GM23338 (cell line): ENCODE results near the gene LYZL6. TPM values are rescaled to one million over a fixed set of nuclear protein-coding genes. Genes with fewer than 3 reads are reported as not detected.

Source experiments
- ATAC-seq: fragments of 200-7000 bp; cut with Tn5 transposase; 3 replicates; pipeline ENCODE4 v1.9.1; 2020
- DNase-seq: peaks from one replicate; pipeline ENCODE4 v3.0.0-alpha.2; 2015; ENCODE audit warnings: low spot score
- H2AFZ ChIP-seq: fragments of 200-600 bp; sonication (generic); 2 replicates; pipeline ENCODE4 v1.8.0; 2016; ENCODE audit warnings: antibody characterized with exemption, mild to moderate bottlenecking, moderate library complexity
- H3F3A ChIP-seq: fragments of 200-600 bp; sonication (generic); replicated peaks from 2 replicates; pipeline ENCODE4 v1.8.0; 2017; ENCODE audit warnings: antibody characterized with exemption, mixed run types, low read depth
- H3K27ac ChIP-seq: fragments of 200-600 bp; sonication (generic); 2 replicates; pipeline ENCODE4 v1.6.1; 2016; ENCODE audit warnings: low read depth
- H3K27me3 ChIP-seq: fragments of 200-600 bp; sonication (generic); 2 replicates; pipeline ENCODE4 v1.8.0; 2016; ENCODE audit warnings: mild to moderate bottlenecking, mixed run types, moderate library complexity; ENCODE audit not compliant: insufficient read depth
- H3K36me3 ChIP-seq: fragments of 200-600 bp; sonication (generic); 2 replicates; pipeline ENCODE4 v1.8.0; 2016; ENCODE audit warnings: mild to moderate bottlenecking; ENCODE audit not compliant: insufficient read depth
- H3K4me1 ChIP-seq: fragments of 200-600 bp; sonication (generic); 2 replicates; pipeline ENCODE4 v1.8.0; 2016; ENCODE audit warnings: mild to moderate bottlenecking, moderate library complexity; ENCODE audit not compliant: insufficient read depth
- H3K4me2 ChIP-seq: fragments of 200-600 bp; sonication (generic); 2 replicates; pipeline ENCODE4 v1.7.1; 2017; ENCODE audit warnings: mixed run types
- H3K4me3 ChIP-seq: fragments of 200-600 bp; sonication (generic); 2 replicates; pipeline ENCODE4 v1.6.1; 2016; ENCODE audit warnings: mixed run types
- H3K79me2 ChIP-seq: fragments of 200-600 bp; sonication (generic); replicated peaks from 2 replicates; pipeline ENCODE4 v1.8.0; 2017; ENCODE audit warnings: mild to moderate bottlenecking; ENCODE audit not compliant: insufficient read depth
- H3K9me2 ChIP-seq: fragments of 200-600 bp; sonication (generic); 2 replicates; pipeline ENCODE4 v1.8.0; 2017; ENCODE audit not compliant: insufficient read depth
- H4K20me1 ChIP-seq: fragments of 200-600 bp; sonication (generic); replicated peaks from 2 replicates; pipeline ENCODE4 v1.8.0; 2017; ENCODE audit warnings: mild to moderate bottlenecking; ENCODE audit not compliant: insufficient read depth
- H3K27ac Mint-ChIP-seq: 2 replicates; pipeline ENCODE4 v1.8.0; 2020; ENCODE audit warnings: inconsistent platforms, mild to moderate bottlenecking, moderate library complexity, mixed read lengths
- H3K27me3 Mint-ChIP-seq: 3 replicates; pipeline ENCODE4 v1.8.0; 2022; ENCODE audit warnings: low read depth, mild to moderate bottlenecking, moderate library complexity, mixed read lengths, inconsistent platforms; ENCODE audit not compliant: insufficient read depth, poor library complexity
- H3K36me3 Mint-ChIP-seq: 3 replicates; pipeline ENCODE4 v1.8.0; 2021; ENCODE audit warnings: low read depth, mild to moderate bottlenecking, inconsistent platforms, moderate library complexity, mixed read lengths
- H3K4me1 Mint-ChIP-seq: 3 replicates; pipeline ENCODE4 v1.8.0; 2020; ENCODE audit warnings: mild to moderate bottlenecking, inconsistent platforms, mixed read lengths
- H3K4me3 Mint-ChIP-seq: 3 replicates; pipeline ENCODE4 v1.8.0; 2021; ENCODE audit warnings: moderate library complexity, mild to moderate bottlenecking, inconsistent platforms, mixed read lengths
- H3K9me3 Mint-ChIP-seq: 3 replicates; pipeline ENCODE4 v1.8.0; 2020; ENCODE audit warnings: moderate library complexity, mild to moderate bottlenecking, inconsistent platforms, mixed read lengths
- CREB1 ChIP-seq: fragments of 250-450 bp; sonication (Bioruptor Pico); IDR thresholded peaks from 2 replicates; pipeline ENCODE4 v1.5.0; 2020; ENCODE audit warnings: low read depth, mild to moderate bottlenecking, moderate library complexity
- EZH2 ChIP-seq: fragments of 200-600 bp; sonication (generic); IDR thresholded peaks from one replicate; pipeline ENCODE4 v1.8.0; 2017; ENCODE audit warnings: antibody characterized with exemption, mild to moderate bottlenecking, low read depth; ENCODE audit not compliant: unreplicated experiment
- EZH2phosphoT487 ChIP-seq: fragments of 200-600 bp; sonication (generic); IDR thresholded peaks from one replicate; pipeline ENCODE4 v1.8.1; 2018; ENCODE audit warnings: antibody characterized with exemption; ENCODE audit not compliant: unreplicated experiment
- JUNB ChIP-seq: IDR thresholded peaks from one replicate; pipeline ENCODE4 v1.6.1; 2016; ENCODE audit warnings: antibody characterized with exemption; ENCODE audit not compliant: unreplicated experiment
- NANOG ChIP-seq: IDR thresholded peaks from 2 replicates; pipeline ENCODE4 v1.6.1; 2016; ENCODE audit warnings: antibody characterized with exemption, borderline replicate concordance
- POLR2AphosphoS5 ChIP-seq: IDR thresholded peaks from 2 replicates; pipeline ENCODE4 v1.6.1; 2016; ENCODE audit warnings: antibody characterized with exemption, low read depth
- STAT1 ChIP-seq: IDR thresholded peaks from one replicate; pipeline ENCODE4 v1.6.1; 2016; ENCODE audit warnings: antibody characterized with exemption; ENCODE audit not compliant: unreplicated experiment
- ZNF114 ChIP-seq: fragments of 250-450 bp; sonication (Bioruptor Pico); IDR thresholded peaks from 2 replicates; pipeline ENCODE4 v1.5.0; 2020; ENCODE audit warnings: mild to moderate bottlenecking, moderate library complexity
- ZNF331 ChIP-seq: fragments of 250-450 bp; sonication (Bioruptor Pico); IDR thresholded peaks from 2 replicates; pipeline ENCODE4 v1.5.0; 2020; ENCODE audit warnings: low read depth, mild to moderate bottlenecking, moderate library complexity
- polyA plus RNA-seq: library from polyadenylated mRNA; unstranded; fragments of >200 nt; fragmentation: Nextera tagmentation; extraction: Ambion mirVana; gene quantifications from 2 replicates; pipeline ENCODE4 v1.2.1, GENCODE V29; 2016
- total RNA-seq: library from RNA; depleted of rRNA; stranded (reverse); fragments of >200 nt; shearing (Covaris generic); gene quantifications from 2 replicates; pipeline ENCODE4 v1.2.3, GENCODE V29; 2014
- TF ChIP-seq, protein P1 (sequence below): IDR thresholded peaks from 2 replicates; pipeline ENCODE4 v1.6.1; 2016; ENCODE audit warnings: antibody characterized with exemption
- TF ChIP-seq, protein P2 (sequence below), 2 experiments: fragments of 200-600 bp in 1 of 2; sonication (generic) in 1 of 2; conservative IDR thresholded peaks; 2 replicates each; pipeline versions ENCODE4 v1.5.1 to v1.6.1; 2016 to 2017; ENCODE audit warnings: antibody characterized with exemption in 2 of 2, low read depth in 2 of 2, mild to moderate bottlenecking in 2 of 2, moderate library complexity in 1 of 2
- TF ChIP-seq, protein P3 (sequence below): IDR thresholded peaks from one replicate; pipeline ENCODE4 v1.6.1; 2018; ENCODE audit warnings: antibody characterized with exemption; ENCODE audit not compliant: unreplicated experiment
- TF ChIP-seq, protein P4 (sequence below): fragments of 250-450 bp; sonication (Bioruptor Pico); IDR thresholded peaks from 2 replicates; pipeline ENCODE4 v1.5.0; 2020; ENCODE audit warnings: mild to moderate bottlenecking, moderate library complexity

LYZL6 gene
- total and polyA plus RNA-seq, 2 experiments from 2014 or later = not detected

DNA sequence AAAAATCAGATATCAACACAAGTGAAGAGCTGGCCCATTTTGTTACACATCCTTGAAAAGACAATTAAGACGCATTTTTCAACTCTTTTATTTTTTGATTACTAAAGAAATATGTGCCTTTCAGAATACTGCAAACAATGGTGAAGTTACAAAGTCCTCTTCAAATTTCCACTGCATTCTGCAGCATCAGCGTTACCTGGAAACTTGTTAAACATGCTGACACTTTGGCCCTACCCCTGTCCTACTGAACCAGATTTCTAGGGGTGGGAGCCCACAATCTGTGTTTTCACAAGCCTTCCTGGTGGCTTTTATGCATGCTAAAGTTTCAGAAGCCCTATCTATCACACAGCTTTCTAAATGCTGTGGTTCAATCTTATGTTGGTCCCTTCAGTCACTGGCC is 47.6 kb upstream of the LYZL6 start (continued):
- TF ChIP-seq, protein P1, sequence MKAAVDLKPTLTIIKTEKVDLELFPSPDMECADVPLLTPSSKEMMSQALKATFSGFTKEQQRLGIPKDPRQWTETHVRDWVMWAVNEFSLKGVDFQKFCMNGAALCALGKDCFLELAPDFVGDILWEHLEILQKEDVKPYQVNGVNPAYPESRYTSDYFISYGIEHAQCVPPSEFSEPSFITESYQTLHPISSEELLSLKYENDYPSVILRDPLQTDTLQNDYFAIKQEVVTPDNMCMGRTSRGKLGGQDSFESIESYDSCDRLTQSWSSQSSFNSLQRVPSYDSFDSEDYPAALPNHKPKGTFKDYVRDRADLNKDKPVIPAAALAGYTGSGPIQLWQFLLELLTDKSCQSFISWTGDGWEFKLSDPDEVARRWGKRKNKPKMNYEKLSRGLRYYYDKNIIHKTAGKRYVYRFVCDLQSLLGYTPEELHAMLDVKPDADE = no peak
- TF ChIP-seq JUNB (no peak), POLR2AphosphoS5 (no peak), STAT1 (no peak), EZH2phosphoT487 (no peak), NANOG (no peak), CREB1 (CRISPR knock-in tag) (no peak), ZNF331 (CRISPR knock-in tag) (no peak)
- TF ChIP-seq, protein P2, sequence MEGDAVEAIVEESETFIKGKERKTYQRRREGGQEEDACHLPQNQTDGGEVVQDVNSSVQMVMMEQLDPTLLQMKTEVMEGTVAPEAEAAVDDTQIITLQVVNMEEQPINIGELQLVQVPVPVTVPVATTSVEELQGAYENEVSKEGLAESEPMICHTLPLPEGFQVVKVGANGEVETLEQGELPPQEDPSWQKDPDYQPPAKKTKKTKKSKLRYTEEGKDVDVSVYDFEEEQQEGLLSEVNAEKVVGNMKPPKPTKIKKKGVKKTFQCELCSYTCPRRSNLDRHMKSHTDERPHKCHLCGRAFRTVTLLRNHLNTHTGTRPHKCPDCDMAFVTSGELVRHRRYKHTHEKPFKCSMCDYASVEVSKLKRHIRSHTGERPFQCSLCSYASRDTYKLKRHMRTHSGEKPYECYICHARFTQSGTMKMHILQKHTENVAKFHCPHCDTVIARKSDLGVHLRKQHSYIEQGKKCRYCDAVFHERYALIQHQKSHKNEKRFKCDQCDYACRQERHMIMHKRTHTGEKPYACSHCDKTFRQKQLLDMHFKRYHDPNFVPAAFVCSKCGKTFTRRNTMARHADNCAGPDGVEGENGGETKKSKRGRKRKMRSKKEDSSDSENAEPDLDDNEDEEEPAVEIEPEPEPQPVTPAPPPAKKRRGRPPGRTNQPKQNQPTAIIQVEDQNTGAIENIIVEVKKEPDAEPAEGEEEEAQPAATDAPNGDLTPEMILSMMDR (conservative IDR thresholded peaks at IDR 0.05; ENCODE audit: low read depth in 2 of 2) = no peak
- TF ChIP-seq, protein P3, sequence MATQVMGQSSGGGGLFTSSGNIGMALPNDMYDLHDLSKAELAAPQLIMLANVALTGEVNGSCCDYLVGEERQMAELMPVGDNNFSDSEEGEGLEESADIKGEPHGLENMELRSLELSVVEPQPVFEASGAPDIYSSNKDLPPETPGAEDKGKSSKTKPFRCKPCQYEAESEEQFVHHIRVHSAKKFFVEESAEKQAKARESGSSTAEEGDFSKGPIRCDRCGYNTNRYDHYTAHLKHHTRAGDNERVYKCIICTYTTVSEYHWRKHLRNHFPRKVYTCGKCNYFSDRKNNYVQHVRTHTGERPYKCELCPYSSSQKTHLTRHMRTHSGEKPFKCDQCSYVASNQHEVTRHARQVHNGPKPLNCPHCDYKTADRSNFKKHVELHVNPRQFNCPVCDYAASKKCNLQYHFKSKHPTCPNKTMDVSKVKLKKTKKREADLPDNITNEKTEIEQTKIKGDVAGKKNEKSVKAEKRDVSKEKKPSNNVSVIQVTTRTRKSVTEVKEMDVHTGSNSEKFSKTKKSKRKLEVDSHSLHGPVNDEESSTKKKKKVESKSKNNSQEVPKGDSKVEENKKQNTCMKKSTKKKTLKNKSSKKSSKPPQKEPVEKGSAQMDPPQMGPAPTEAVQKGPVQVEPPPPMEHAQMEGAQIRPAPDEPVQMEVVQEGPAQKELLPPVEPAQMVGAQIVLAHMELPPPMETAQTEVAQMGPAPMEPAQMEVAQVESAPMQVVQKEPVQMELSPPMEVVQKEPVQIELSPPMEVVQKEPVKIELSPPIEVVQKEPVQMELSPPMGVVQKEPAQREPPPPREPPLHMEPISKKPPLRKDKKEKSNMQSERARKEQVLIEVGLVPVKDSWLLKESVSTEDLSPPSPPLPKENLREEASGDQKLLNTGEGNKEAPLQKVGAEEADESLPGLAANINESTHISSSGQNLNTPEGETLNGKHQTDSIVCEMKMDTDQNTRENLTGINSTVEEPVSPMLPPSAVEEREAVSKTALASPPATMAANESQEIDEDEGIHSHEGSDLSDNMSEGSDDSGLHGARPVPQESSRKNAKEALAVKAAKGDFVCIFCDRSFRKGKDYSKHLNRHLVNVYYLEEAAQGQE = no peak

DNA sequence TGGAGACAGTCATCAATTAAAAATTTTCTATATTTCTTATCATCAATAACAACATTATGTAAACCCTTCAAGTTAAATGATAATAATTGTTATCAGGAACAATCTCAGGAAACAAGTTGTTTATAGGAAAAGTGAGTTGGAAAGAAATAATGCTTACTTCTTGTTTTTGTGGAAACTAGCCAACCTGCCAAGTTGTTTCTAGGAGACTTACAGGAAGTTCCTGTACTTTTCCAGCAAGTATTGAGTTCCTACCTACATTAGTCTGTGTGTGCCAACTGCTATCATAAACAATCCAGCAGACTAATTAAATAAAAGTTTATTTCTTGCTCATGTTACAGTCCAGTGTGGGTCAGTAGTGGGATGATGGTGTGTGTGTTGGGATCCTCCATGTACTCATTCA is 44.7 kb upstream of the LYZL6 start:
- Histone ChIP-seq H3K27me3 (no peaks in the 10 kb centered on the region), H3K4me1 (no peaks in the 10 kb centered on the region), H3F3A (no peaks in the 10 kb centered on the region), H2AFZ (no peak overlapping the region), H3K4me3 (no peak overlapping the region), H3K36me3 (no peaks in the 10 kb centered on the region), H4K20me1 (no peaks in the 10 kb centered on the region), H3K27ac (no peak overlapping the region), H3K79me2 (no peaks in the 10 kb centered on the region), H3K9me2 (no peaks in the 10 kb centered on the region; the same call in 1 of the 2 replicates), H3K4me2 (no peak overlapping the region)
- ATAC-seq = no peak
- Mint-ChIP-seq H3K36me3 (no peaks in the 10 kb centered on the region), H3K27ac (no peak overlapping the region), H3K27me3 (peaks cover 3% of the 10 kb centered on the region), H3K9me3 (no peaks in the 10 kb centered on the region), H3K4me1 (no peaks in the 10 kb centered on the region), H3K4me3 (no peak overlapping the region)
- DNase-seq = no peak
- TF ChIP-seq STAT1 (no peak), ZNF114 (CRISPR knock-in tag) (no peak), EZH2phosphoT487 (no peak), POLR2AphosphoS5 (no peak), CREB1 (CRISPR knock-in tag) (no peak), EZH2 (no peak)
- TF ChIP-seq, protein P4, sequence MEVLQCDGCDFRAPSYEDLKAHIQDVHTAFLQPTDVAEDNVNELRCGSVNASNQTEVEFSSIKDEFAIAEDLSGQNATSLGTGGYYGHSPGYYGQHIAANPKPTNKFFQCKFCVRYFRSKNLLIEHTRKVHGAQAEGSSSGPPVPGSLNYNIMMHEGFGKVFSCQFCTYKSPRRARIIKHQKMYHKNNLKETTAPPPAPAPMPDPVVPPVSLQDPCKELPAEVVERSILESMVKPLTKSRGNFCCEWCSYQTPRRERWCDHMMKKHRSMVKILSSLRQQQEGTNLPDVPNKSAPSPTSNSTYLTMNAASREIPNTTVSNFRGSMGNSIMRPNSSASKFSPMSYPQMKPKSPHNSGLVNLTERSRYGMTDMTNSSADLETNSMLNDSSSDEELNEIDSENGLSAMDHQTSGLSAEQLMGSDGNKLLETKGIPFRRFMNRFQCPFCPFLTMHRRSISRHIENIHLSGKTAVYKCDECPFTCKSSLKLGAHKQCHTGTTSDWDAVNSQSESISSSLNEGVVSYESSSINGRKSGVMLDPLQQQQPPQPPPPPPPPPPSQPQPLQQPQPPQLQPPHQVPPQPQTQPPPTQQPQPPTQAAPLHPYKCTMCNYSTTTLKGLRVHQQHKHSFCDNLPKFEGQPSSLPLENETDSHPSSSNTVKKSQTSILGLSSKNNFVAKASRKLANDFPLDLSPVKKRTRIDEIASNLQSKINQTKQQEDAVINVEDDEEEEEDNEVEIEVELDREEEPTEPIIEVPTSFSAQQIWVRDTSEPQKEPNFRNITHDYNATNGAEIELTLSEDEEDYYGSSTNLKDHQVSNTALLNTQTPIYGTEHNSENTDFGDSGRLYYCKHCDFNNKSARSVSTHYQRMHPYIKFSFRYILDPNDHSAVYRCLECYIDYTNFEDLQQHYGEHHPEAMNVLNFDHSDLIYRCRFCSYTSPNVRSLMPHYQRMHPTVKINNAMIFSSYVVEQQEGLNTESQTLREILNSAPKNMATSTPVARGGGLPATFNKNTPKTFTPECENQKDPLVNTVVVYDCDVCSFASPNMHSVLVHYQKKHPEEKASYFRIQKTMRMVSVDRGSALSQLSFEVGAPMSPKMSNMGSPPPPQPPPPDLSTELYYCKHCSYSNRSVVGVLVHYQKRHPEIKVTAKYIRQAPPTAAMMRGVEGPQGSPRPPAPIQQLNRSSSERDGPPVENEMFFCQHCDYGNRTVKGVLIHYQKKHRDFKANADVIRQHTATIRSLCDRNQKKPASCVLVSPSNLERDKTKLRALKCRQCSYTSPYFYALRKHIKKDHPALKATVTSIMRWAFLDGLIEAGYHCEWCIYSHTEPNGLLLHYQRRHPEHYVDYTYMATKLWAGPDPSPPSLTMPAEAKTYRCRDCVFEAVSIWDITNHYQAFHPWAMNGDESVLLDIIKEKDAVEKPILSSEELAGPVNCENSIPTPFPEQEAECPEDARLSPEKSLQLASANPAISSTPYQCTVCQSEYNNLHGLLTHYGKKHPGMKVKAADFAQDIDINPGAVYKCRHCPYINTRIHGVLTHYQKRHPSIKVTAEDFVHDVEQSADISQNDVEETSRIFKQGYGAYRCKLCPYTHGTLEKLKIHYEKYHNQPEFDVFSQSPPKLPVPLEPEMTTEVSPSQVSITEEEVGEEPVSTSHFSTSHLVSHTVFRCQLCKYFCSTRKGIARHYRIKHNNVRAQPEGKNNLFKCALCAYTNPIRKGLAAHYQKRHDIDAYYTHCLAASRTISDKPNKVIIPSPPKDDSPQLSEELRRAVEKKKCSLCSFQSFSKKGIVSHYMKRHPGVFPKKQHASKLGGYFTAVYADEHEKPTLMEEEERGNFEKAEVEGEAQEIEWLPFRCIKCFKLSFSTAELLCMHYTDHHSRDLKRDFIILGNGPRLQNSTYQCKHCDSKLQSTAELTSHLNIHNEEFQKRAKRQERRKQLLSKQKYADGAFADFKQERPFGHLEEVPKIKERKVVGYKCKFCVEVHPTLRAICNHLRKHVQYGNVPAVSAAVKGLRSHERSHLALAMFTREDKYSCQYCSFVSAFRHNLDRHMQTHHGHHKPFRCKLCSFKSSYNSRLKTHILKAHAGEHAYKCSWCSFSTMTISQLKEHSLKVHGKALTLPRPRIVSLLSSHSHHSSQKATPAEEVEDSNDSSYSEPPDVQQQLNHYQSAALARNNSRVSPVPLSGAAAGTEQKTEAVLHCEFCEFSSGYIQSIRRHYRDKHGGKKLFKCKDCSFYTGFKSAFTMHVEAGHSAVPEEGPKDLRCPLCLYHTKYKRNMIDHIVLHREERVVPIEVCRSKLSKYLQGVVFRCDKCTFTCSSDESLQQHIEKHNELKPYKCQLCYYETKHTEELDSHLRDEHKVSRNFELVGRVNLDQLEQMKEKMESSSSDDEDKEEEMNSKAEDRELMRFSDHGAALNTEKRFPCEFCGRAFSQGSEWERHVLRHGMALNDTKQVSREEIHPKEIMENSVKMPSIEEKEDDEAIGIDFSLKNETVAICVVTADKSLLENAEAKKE (CRISPR knock-in tag) = no peak
